IPS-18c (cell line): ENCODE results near the gene ANKRD11.
A peak's percentile ranks its signal among the peaks of the same experiment; 100 is the strongest.

Experiments used
- H3K4me3 ChIP-seq: 2 replicates; pipeline ENCODE4 v1.7.0; 2013; ENCODE audit warnings: low read depth, mild to moderate bottlenecking, low read length, moderate library complexity; ENCODE audit not compliant: insufficient read depth
- H3K9me3 ChIP-seq: one replicate; pipeline ENCODE4 v1.6.1; 2013; ENCODE audit warnings: mild to moderate bottlenecking, low read length, moderate library complexity; ENCODE audit not compliant: control insufficient read depth, insufficient read depth

Gene ANKRD11

DNA sequence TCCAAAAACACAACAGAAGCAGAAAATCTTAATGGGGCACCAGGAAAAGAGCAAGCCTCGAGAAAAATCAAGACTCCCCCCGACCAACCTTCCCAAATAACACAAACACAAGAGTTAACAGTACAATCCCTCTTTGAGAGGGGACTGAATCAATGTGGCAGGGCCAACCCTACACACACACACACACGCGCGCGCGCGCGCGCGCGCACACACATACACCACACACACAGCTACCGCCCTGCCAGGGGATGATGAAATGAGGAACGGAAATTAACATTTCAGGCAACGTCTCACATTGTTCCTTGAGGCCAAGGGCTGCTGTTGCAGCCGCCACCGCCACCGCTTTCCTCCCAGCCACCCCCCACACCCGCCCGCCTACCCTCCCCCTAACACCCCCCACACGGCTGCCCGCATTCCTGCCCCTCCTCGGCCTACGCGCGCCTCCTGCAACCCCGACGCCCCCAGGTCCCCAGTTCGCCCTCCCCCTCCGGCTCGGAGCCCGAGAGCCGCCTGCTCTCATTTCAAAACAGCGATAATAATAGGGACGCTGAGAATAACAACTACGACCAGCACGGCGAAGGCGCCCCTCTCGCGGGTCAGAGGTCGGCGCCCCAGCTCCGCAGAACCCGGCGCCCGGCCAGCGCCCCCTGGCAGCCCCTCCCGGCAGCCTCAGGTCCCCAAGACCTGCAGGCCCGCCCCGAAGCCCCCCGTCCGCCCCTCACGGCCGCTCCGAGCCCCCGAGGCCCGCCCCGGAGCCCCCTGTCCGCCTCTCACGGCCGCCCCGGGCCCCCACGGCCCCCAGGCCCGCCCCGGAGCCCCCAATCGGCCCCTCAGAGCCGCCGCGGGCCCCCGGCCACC is 1.1 kb downstream of the ANKRD11 start:
- peak overlapping the region; percentile 58 for H3K4me3 ChIP-seq
- peaks cover 2% of the 10 kb centered on the region for H3K9me3 ChIP-seq

DNA sequence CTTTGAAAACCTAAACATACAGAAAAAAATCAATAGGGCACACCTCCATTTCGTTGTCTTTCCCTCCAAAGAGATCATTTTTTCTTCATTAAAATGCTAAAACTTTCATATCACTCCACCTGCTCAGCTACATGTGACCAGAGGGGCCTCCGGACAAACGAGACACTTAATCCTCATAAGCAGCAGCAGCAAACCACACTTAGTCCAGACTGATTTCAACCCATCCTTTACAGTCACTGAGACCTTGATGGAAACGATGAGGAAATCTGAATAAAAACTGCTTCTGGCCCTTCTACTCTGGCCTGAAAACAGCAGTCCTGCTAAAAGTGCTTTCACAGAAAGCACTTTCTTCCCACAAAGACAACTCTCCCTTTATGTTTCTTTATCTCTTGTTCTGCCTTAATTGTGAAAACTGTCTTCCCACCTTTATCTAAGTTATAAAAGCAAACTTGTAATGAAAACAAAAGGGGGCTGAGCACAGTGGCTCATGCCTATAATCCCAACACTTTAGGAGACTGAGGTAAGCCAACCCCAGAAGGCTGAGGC is 4.6 kb downstream of the ANKRD11 start:
- H3K4me3 ChIP-seq = no peak overlapping the region
- peaks cover 2% of the 10 kb centered on the region for H3K9me3 ChIP-seq

DNA sequence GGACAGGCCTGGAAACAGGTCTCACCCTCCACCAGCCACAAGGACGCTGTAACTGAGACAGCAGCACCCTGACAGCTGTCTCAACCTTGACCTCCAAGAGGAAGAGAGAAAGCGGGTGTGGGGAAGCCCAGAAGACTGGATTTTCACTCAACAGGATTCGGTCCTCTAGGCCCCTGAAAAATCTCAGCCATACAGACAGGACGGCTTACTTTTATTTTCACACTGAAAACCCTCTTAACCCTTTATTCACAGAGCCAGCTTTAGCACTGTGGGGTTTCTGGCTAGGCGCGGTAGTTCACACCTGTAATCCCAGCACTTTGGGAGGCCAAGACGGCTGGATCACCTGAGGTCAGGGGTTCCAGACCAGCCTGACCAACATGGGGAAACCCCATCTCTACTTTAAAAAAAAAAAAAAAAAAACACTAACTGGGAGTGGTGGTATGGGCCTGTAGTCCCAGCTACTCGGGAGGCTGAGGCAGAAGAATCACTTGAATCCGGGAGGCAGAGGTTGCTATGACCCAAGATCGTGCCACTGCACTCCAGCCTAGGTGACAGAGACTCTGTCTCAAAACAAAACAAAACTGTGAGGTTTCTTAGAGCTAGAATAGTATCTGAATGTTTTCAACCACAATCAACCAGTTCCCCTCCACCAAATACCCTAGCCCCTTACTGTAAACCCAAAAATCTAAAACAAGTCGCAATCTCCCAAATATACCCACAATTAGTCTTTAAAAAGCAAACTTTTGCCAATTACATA is 5.3 kb downstream of the ANKRD11 start:
- peaks cover 2% of the 10 kb centered on the region for H3K9me3 ChIP-seq
- H3K4me3 ChIP-seq = no peak overlapping the region

DNA sequence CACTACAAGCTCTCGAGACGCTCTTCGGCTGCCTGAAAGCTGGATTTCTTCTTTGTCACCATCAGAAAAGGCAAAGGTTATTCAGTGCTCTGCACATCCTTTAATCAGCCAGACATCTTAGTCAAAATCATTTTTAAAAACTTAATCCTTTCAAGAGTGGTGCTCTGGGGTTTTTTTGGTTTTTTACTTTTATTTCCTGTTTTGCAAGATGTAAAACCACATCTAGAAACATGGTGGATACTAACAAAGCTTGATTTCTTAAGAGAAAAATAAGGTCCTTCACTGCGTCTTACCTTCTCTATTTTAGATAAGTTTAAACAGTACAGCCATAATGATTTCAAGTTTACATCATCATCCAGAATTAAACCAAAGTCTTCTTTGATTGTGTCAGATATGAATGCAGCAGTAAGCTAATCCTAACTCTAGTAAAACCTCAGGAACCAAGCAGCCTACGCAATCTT is 6.3 kb downstream of the ANKRD11 start:
- no peaks in the 10 kb centered on the region for H3K9me3 ChIP-seq
- no peak overlapping the region for H3K4me3 ChIP-seq

DNA sequence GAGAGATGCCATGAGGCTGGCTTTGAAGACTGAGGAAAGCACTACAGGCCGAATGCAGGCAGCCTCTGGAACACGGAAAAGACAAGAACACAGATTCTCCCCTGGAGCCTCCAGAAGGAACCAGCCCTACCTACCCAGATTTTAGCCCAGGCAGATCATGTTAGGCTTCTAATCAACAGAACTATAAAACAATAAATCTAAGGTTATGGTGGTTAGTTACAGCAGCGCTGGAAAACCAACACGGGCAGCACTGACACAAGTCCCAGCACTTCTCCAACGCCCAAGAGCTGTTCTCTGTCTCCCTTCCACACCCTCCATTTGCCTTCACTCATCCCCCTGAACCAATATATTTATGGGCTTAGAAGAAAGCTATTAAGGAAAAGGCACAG is 7.5 kb downstream of the ANKRD11 start:
- no peaks in the 10 kb centered on the region for H3K9me3 ChIP-seq
- H3K4me3 ChIP-seq = no peak overlapping the region

DNA sequence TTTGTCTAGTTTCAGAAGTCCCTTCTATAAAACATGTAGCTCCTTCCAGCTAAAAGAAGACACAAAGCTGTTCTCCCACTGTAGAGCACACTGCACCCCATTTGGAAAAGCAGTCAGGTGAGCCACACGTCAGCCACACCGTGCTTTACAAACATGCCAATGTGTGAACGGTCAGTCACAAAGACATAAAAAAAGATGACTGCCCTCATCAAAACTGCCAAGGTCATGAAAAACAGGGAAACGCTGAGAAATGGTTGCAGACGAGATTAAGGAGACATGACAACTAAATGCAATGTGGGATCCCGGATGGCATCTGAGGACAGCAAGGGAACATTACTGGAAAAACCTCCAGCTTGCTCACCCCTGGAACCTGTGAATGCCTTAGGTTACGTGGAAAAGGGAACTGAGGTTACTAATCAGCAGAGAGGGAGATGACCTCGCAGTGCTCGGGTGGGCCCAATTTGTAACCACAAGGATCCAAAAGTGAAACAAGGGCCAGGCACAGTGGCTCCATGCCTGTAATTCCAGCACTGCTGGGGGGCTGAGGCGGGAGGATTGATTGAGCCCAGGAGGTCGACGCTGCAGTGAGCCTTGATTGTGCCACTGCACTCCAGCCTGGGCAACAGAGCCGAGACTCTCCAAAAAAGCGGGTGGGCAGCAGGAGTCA is 8.1 kb downstream of the ANKRD11 start:
- Histone ChIP-seq H3K4me3 (no peak overlapping the region), H3K9me3 (no peaks in the 10 kb centered on the region)

DNA sequence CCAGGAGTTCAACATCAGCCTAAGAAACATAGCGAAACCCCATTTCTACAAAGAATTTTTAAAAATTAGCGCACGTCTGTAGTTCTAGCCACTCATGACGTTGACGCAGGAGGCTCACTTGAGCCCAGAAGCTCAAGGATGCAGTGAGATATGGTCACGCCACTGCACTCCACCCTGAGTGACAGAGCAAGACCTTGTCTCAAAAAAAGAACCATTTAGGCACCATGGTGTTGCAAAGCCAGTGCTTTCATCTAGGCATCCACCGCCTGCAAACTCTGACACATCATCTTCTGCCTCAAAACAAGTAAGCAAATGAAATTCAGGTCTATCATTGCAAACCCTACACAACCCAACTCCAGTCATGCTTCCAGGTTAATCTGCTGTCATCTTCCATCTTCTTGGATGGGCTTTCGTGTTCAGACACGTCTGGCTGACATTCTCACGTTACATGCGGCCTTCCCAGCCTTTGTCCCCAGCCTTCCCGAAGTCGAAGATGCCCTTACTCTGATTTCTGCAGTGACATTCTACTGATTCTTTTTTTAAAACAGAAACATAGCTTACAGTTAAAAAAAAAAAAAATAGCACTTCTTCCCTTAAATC is 8.9 kb downstream of the ANKRD11 start:
- Histone ChIP-seq H3K4me3 (no peak overlapping the region), H3K9me3 (no peaks in the 10 kb centered on the region)

DNA sequence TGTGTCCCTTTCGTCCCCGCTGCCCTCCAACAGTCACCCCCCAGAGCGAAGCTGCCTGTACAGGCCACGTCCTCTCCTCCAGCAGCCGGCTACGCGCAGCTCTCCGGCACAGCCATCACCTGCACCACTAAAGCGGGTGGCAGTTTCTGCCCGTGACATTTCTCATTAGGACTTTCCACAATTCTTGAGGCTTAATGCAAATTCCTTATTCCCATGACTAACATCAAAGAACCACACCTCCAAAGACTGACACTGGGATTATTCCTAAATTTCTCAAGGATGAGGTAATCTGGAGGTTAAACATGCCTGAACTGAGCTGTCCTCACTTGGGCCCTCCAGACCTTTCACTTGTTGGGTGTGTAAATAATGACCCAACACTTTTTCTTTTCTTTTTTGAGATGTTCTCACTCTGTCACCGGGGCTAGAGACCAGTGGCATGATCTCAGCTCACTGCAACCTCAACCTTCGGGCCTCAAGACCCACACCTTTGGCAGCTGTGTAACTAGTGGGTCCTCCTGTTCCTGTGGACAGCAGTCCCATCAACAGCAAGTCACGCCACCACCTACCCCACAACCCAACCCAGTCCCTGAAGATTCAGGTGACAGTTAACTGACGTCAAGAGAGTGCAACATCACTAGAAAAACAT is 11.7 kb downstream of the ANKRD11 start:
- Histone ChIP-seq H3K4me3 (no peak overlapping the region), H3K9me3 (no peaks in the 10 kb centered on the region)

DNA sequence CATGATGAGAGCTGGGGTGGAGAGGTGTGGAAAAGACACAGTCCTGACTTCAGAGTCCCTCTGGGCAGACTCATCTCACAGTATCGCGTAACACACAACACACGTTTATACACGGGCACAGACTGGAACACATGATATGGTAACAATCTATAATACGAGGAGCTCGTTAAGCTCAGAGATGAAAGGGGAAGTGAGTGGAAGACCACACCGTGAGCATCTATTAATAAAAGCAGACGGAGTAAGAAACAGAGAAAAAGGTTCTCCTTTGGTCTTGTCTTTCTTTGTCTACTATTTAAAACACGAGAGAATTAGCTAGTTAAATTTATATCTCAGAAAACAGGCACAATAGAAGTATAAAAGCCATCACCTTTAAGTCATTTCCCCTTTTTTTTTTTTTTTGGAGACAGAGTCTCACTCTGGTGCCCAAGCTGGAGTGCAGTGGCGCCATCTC is 13.5 kb downstream of the ANKRD11 start:
- Histone ChIP-seq H3K4me3 (no peak overlapping the region), H3K9me3 (no peaks in the 10 kb centered on the region)

DNA sequence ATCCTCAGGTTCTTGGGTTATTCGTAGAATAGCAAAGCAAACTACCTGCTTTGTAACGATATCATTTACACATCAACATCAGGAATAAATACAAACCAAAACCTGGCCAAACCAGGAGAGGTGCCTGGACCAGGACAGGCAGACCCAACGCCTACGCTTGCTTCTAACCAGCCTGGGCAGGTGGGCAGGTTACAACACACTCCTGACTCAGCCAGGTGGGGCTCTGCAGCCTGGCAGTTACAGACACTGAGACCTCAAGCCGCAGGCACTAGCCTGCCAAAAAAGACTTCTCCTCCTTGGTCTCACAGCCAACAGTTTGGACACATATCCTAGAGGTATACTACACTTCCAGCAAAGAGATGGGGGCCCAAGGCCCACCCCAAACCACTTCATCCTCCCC is 14.0 kb downstream of the ANKRD11 start:
- no peaks in the 10 kb centered on the region for H3K9me3 ChIP-seq
- H3K4me3 ChIP-seq = no peak overlapping the region

DNA sequence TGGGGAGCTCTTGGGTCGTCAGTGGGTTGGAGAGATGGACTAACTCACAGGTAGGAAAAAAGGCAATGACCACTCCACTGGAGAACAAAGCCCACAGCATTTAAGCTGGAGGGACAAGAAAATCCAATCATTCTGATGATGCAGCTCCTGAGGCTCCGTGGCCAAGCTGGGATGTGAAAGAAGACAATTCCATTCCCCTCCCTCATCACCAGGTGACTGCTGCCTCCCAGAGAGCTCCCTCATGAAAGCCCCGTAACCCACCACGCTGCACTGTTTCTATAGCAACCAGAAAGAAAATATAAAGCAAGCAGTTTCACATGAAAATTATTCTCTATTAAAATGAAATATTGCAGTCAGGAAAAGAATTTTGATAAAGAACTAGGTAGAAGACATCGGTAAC is 15.2 kb downstream of the ANKRD11 start:
- Histone ChIP-seq H3K9me3 (no peaks in the 10 kb centered on the region), H3K4me3 (no peak overlapping the region)

DNA sequence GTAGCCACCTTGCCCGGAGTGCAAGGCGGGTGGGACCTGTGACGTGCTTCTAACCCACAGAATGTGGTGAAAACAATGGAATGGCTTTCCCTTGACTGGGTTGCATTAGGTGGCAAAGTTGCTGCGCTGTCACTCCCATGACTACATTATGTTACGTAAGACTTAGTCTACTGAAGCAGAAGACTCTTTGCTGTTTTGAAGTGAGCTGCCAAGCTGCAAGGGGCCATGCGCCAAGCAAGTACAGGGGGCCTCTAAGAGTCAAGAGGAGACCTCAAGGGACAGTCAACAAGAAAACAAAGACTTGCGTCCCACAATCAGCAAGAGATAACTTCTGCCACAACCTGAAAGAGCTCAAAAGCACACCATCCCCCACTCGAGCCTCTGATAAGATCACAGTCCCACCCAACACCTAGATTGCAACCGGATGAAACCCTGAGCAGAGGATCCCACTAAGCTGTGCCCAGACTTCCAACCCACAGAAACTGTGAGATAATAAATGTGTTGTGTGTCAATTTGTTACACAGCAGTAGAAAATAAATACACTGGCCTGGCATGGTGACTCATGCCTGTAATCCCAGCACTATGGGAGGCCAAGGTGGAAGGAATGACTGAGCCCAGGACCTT is 16.5 kb downstream of the ANKRD11 start:
- no peaks in the 10 kb centered on the region for H3K9me3 ChIP-seq

DNA sequence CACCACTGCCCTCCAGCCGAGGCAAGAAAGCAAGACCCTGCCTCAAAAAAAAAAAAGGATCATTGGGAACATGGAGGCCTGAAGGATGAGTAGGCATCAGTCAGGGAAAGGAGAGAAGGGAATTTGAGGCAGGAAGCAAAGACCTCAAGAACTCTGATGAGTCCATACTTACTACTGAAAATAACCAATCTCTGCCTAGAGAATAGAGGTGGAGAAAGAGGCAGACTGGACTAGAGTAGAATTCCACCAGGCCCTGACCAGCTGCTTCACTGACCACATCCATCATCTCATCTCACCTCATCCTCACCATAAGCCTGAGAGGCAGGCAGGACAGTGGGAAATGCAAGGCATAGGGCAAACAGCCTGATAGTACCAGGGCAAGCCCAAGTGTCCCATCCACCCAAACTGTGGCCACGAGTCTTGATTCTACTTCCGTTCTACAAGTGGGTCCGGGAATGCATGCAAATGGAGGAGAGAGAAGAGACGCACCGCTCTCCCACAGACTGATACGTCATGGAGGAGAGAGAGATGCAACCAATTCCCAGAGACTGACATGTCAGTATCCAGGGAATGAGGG is 17.1 kb downstream of the ANKRD11 start:
- Histone ChIP-seq H3K4me3 (no peak overlapping the region), H3K9me3 (no peaks in the 10 kb centered on the region)

More for the DNA sequence above, 16.5 kb downstream of the ANKRD11 start:
- H3K4me3 ChIP-seq = no peak overlapping the region

DNA sequence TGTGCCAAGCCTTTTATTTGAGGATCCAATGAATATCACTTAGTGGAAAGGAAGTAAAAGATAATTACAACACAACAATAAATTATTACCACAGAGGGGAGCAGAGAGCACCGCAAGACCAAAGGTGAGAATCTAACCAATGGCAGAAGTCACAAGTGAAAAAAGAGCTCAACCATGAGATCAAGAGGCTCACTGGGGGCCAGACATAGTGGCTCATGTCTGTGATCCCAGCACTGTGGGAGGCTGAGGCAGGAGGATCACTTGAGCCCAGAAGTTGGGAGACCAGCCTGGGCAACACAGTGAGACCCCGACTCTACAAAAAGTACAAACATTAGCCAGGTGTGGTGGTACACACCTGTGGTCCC is 17.7 kb downstream of the ANKRD11 start:
- H3K4me3 ChIP-seq = no peak overlapping the region
- no peaks in the 10 kb centered on the region for H3K9me3 ChIP-seq

DNA sequence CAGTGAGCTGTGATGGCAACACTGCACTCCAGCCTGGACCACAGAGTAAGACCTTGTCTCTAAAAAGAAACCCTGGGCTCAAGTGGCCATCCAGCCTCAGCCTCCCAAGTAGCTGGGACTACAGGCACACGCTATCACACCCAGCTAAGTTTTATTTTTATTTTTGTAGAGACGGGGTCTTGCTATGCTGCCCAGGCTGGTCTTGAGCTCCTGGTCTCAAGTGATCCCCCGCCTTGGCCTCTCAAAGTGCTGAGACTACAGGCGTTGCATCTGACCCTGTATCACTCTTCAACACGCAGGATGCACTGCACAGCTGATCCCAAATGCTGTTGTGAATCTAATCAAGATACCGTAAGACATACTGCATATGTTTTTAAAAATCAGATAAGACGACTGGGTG is 23.0 kb downstream of the ANKRD11 start:
- H3K9me3 ChIP-seq = peaks cover 2% of the 10 kb centered on the region

DNA sequence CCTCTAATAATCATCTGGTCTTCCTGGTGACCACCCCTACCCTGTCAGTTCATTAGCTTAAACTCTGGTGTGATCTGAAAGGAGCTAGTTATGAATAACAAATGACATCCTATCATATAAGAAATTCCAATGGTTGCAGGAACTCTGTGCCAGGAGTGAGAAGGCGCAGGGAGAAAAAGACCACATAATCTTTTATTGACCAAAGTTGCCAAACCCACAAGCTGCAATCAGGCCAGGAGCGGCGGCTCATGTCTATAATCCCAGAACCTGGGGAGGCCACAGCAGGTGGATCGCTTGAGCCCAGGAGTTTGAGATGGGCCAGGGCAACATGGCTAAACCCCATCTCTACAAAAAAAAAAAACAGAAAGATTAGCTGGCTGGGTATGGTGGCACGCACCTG is 23.4 kb downstream of the ANKRD11 start:
- peaks cover 2% of the 10 kb centered on the region for H3K9me3 ChIP-seq

More for the DNA sequence above, 23.0 kb downstream of the ANKRD11 start:
- no peak overlapping the region for H3K4me3 ChIP-seq

More for the DNA sequence above, 23.4 kb downstream of the ANKRD11 start:
- no peak overlapping the region for H3K4me3 ChIP-seq
